DMS153 treated with DMSO at 0.1 percent for 48 hours (cell line): ENCODE measurements around the gene GKAP1.
A peak's percentile ranks its signal among the peaks of the same experiment; 100 is the strongest.
"Not testable (repeated sequence)": the region's sequence is repeated elsewhere in the genome, so short reads cannot be mapped to it uniquely, and the experiment has no call there.

Experiments used
- DNase-seq: peaks from one replicate; lab custom pipeline; 2025; ENCODE audit not compliant: unreplicated experiment; lab: John Stamatoyannopoulos, UW

GKAP1 gene

GRCh38 chr9:83733739-83734138, 83.8 kb downstream of the GKAP1 start:
- no peak for DNase-seq

DNA sequence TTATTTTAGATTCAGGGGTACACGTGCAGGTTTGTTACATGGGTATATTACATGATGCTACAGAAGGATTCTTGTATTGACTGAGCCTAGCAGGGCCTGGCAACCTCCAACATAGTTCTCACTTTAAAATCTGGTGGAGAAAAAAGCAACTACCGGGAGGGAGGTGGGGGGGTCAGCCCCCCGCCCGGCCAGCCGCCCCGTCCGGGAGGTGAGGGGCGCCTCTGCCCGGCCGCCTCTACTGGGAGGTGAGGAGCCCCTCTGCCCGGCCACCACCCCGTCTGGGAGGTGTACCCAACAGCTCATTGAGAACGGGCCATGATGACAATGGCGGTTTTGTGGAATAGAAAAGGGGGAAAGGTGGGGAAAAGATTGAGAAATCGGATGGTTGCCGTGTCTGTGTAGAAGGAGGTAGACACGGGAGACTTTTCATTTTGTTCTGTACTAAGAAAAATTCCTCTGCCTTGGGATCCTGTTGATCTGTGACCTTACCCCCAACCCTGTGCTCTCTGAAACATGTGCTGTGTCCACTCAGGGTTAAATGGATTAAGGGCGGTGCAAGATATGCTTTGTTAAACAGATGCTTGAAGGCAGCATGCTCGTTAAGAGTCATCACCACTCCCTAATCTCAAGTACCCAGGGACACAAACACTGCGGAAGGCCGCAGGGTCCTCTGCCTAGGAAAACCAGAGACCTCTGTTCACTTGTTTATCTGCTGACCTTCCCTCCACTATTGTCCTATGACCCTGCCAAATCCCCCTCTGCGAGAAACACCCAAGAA, 88.8 kb downstream of the GKAP1 start:
- DNase-seq = not testable (repeated sequence)

DNA sequence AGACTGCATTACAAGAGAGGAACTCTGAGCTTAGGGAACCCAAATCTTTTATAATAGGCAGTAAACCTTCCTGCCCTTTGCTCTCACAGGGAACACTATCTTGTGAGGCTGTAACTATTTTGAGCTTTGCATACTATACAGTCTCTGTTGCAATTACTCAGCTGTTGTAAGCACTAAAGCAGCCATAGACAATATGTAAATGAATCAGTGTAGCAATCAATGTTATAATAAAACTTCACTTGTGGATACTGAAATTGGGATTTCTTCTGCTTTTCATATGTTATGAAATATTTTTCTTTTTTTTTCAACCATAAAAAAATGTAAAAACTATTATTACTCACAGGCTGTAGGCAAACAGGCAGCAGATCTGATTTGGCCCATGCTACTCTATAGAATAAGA, 93.1 kb downstream of the GKAP1 start:
- no peak for DNase-seq

DNA sequence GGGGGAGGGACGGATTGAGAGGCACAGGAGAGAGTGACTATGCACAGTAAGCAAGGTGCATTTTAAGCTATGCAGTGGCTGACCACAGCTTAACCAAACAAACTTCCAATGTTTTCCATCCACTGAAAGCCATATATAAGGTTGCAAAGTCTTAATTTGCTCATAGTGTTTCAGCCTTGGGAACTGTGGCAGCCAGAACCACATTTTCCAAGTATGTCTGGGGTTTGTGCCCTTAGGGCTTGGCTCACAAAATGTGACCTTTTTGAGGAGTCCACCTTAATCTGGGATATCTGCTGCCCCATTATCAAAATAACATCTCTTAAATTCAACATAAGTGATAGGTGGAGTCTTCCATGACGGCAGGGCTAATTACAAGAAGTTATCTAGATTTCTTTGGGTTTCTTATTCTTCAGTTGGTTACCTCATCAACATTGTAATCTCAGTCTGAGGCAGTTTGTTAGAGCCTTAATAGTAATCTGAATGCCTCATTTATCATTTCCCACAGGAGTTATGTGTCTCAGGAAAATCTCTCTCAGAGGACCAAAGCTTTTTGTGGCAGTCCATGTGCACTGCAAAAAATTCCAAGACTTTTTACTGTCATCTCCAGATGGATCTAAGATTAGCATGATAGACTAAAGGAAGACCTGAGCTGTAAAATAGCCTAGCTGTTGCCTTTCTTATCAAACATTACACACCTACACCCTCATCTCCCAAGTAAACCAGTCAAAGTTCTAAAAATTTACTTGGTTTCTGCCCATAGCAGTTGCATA, 94.7 kb downstream of the GKAP1 start:
- no peak for DNase-seq

- no peak for DNase-seq
Observed at GRCh38 chr9:83721509-83721908, 96.1 kb downstream of the GKAP1 start.

DNA sequence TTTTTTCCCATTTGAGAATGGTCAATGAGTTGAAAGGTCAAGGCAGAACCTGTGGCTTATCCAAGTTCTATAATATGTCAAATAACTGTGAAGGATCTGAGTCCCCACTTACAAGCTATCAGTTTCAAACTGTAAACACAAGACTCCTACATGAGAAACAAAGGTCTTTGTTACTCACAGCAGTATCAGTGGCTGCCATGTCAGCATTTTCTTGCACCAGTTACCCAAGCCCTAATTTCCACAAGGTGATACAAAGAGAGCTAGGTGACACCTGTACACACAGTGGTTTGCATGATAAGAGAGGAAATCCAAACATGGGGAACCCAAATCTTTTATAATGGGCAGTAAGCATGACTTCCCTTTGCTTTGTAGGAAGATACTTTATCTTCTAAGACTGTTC, 101.8 kb downstream of the GKAP1 start:
- no peak for DNase-seq

GRCh38 chr9:83715221-83715620, 102.3 kb downstream of the GKAP1 start:
- no peak for DNase-seq

GRCh38 chr9:83714329-83714728, 103.2 kb downstream of the GKAP1 start:
- no peak for DNase-seq

GRCh38 chr9:83708515-83709158, 108.9 kb downstream of the GKAP1 start:
- no peak for DNase-seq

DNA sequence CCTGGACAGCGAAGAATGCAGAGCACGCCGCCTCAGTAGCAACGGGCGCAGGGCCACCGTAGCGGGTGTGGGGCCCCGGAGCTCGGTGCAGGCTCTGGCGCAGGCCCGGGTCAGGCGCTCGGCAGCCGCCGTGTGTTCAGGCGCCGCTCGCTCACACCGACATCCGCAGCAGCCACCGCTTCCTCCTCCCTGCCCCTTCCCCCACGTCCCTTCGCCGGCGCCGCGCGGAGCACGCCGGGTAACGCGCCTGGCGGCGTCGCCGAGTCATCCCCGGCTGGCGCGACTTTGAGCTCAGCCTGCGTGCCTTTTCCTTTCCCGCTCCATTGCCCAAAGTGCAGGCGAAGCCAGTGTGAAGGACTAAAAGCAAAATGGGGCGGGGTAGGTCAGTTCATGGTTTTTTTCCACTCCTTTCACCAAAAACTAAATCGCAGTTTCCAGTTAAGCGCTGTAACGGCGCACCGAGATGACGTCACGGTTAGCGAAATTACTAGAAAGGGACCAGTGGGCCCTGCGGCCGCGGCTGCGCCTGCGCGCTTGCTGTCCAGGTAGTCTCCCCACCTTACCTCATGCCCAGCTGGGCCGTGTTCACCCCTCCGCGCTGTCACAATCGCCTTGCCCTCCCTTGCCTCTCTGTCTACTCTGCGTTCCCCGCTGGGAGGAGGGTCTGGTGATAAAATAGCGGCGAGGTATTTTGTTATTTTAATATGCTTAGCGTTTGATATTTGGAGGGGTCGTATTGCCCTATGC, 109.6 kb downstream of the GKAP1 start, which contains the start of gene UBQLN1:
TSS of gene UBQLN1 (minus strand) at position 191 of the 747 bp plus-strand sequence. CDS start 279 bp downstream, outside the sequence.
- peak; percentile 94 for DNase-seq

DNA sequence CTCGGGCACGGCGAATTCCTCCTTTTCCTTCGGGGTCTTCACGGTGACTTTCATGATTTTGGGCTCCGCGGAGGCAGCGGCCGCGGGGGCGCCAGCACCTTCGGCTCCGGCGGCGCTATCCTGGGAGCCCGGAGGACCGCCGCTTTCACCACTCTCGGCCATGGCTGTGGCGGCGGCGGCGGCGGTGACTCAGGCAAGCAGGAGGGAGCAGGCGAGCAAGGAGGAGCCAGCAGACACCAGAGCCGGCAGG, 110.1 kb downstream of the GKAP1 start:
- no peak for DNase-seq

DNA sequence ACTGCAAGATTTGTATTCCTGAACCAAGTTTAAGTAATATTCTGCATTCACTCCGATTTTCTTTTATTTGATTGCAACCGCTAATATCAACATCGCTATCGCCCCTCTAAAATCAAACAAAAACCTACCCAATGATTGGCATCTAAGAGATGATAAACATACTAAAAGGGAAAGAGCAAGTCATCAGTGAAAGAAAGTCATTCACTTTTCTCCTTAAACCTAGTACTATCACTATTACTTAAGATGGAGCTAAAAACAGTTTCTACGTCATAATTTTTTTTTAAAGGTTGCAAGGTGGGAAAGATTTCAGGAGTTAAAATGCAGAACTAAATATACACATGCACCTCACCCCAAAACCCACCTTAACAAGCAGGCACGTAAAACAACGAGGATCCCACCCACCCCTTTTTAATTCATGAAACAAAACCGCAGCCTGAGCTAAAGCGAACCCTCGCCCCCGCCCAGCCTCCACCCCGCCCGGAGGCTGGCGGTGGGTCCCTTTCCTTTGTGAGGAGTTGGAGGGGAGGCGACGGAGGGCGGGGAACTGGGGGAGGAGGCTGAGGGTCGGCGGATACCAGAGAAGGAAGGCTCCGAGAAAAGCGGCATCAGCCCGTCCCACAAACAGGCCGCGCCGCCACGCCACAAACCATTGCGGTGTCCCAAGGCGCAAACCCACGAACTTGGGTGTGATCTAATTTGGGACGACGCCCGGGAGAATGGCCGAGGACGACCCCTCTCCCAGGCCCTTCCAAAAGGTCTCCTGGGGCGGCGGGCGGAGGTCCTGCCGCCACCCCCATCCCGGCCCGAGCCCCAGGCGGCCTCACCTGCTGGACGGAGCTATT, 110.7 kb downstream of the GKAP1 start:
- DNase-seq = no peak

- not testable (repeated sequence) for DNase-seq
Observed at GRCh38 chr9:83705219-83705651, 112.3 kb downstream of the GKAP1 start.

- no peak for DNase-seq
Observed at GRCh38 chr9:83701769-83702168, 115.8 kb downstream of the GKAP1 start.

DNA sequence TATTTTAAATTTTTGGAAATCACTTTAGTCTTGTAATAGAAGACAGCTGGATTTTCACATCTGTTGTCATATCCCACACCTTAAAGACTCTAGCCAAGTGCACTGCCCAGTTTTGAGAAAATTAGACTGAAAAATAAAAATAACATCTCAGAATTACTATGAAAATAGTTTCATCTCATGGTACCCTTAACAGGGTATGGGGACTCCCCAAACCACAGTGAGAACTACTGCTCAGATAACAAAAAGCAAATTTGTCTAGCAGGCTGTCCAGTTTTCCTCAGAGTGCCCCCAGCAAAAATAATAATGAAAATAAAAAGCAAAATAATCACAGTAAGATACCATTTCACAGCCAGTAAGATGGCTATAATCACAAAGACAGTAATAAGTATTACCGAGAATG, 116.3 kb downstream of the GKAP1 start:
- no peak for DNase-seq

DNA sequence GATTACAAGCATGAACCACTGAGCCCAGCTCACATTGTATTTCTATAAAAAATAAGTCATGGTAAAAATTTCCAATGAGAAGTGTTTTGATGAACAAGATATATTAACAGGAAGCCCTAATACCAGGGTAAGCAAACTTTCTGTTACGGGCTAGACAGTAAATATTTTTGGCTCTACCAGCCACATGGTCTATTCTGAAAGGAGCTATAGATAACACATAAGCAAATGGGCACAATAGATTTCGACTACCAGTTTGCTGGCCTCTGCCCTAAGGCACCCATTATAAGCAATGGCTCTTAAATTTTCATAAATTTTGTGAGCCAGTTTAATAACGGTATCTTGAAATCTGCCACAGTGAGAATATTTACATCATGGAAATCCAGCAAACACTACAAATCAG, 118.0 kb downstream of the GKAP1 start:
- no peak for DNase-seq

GRCh38 chr9:83698976-83699585, 118.5 kb downstream of the GKAP1 start:
- DNase-seq = no peak

DNA sequence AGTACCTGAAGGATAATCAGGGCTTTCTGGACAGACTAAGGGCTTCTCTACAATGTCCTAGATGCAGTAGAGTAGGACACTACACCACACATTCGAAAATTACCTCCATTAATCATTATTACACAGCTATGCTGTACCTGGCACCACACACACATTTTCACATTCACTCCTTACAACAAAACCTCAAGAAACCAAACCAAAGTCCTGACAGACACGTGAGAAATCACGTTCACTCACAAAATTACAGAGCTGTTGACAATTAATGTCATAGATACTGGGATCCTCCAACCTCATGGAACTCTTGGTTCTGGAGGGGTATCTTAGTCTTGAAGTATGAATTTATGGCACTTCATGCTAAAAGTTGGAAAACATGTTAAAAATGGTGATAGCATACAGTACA, 126.1 kb downstream of the GKAP1 start:
- DNase-seq = no peak
